Stomach (tissue), 9 donors: ENCODE data around the gene OAS3. TPM values are rescaled to one million over a fixed set of nuclear protein-coding genes. Genes with fewer than 3 reads are reported as not detected.
"Not testable (repeated sequence)": the region's sequence is repeated elsewhere in the genome, so short reads cannot be mapped to it uniquely, and the experiment has no call there.

Experiments
- DNase-seq, 2 donors: peaks; one replicate each; pipeline versions ENCODE4 v3.0.0 to v3.0.0-alpha.2; 2013 to 2019
- H3K27ac ChIP-seq, 5 donors: fragments of 200-600 bp in 4 of 5; sonication (generic) in 4 of 5; one replicate each; pipeline ENCODE4 v1.5.1; 2013 to 2019; ENCODE audit warnings: mild to moderate bottlenecking in 1 of 5, moderate library complexity in 1 of 5
- H3K27me3 ChIP-seq, 3 donors: fragments of 200-600 bp; sonication (generic); one replicate each; pipeline ENCODE4 v1.5.1; 2017 to 2019; ENCODE audit warnings: mixed run types in 1 of 3
- H3K36me3 ChIP-seq, 4 donors: fragments of 200-600 bp; sonication (generic); 1 replicate in 3 of 4; 2 replicates in 1 of 4; pipeline ENCODE4 v1.5.1; 2016 to 2019
- H3K4me1 ChIP-seq, 4 donors: fragments of 200-600 bp; sonication (generic); one replicate each; pipeline ENCODE4 v1.5.1; 2016 to 2019
- H3K4me3 ChIP-seq, 4 donors: fragments of 200-600 bp; sonication (generic) in 3 of 4; one replicate each; pipeline ENCODE4 v1.5.1; 2016 to 2019; ENCODE audit warnings: mild to moderate bottlenecking in 1 of 4
- H3K9me3 ChIP-seq, 4 donors: fragments of 200-600 bp; sonication (generic); one replicate each; pipeline ENCODE4 v1.5.1; 2016 to 2019
- EP300 ChIP-seq: sonication (generic); formaldehyde crosslinking; IDR thresholded peaks from one replicate; pipeline ENCODE4 v1.6.1; 2017; ENCODE audit warnings: antibody characterized with exemption
- POLR2A ChIP-seq, 4 donors: fragments of 450-650 bp; IDR thresholded peaks; one replicate each; pipeline ENCODE4 v1.6.1; 2016; ENCODE audit warnings: antibody characterized with exemption in 4 of 4, control low read depth in 2 of 4, mild to moderate bottlenecking in 1 of 4, moderate library complexity in 1 of 4
- POLR2AphosphoS5 ChIP-seq, 3 donors: sonication (generic); formaldehyde crosslinking; IDR thresholded peaks; one replicate each; pipeline ENCODE4 v1.6.1; 2016; ENCODE audit warnings: antibody characterized with exemption in 3 of 3
- WGBS, 5 donors: extraction: QIAGEN DNeasy Blood & Tissue Kit in 3 of 5; methylation state at CpG; one replicate each; pipeline versions ENCODE4 v1.1.5 to v1.1.7; 2013 to 2018; 5-methylcytosine and 5-hydroxymethylcytosine counted together
- intact Hi-C: fragments of 100-400 bp; cut with DNase I; formaldehyde crosslinking; loops from one replicate; pipeline ENCODE4 v1.15.1; 2023; ENCODE audit warnings: low total_unique reads
- polyA plus RNA-seq, 3 donors: library from polyadenylated mRNA; stranded (reverse); fragments of 200-250 nt; gene quantifications; one replicate each; pipeline ENCODE4 v1.2.3, GENCODE V29; 2013
- total RNA-seq, 5 donors: library from RNA; depleted of rRNA; stranded (reverse); fragments of >200 nt; gene quantifications; one replicate each; pipeline versions ENCODE4 v1.1.0 to v1.2.3, GENCODE V29; 2014 to 2016
- TF ChIP-seq, protein P1 (sequence below), 7 experiments: fragments of 450-650 bp in 4 of 7; fragments of 200-600 bp in 3 of 7; sonication (generic) in 3 of 7; IDR thresholded peaks; one replicate each; pipeline ENCODE4 v1.5.1; 2016 to 2019; ENCODE audit warnings: antibody characterized with exemption in 7 of 7, control low read depth in 2 of 7, mild to moderate bottlenecking in 1 of 7
- donor health status: healthy with polysubstance abuse.
- donor health status: Bipolar disorder and iron deficiency.
- donor health status: healthy.

Gene OAS3
- total and polyA plus RNA-seq, 8 donors = 5.7 to 208 (median 9.8) TPM

DNA sequence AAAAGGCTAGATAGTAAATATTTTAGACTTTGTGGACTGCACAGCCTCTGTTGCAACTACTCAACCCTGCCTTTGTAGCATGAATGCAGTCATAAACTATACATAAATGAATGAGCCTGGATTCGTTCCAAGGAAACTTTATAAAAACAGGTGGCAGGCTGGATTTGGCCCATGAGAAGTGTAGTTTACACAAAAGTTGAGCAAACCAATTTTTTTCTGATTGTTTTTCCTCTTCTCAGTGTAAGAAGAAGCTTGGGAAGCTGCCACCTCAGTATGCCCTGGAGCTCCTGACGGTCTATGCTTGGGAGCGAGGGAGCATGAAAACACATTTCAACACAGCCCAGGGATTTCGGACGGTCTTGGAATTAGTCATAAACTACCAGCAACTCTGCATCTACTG, 22.0 kb upstream of the OAS3 start:
- peak overlapping the region in 2 of 5 donors; percentile 10 to 14 for H3K27ac ChIP-seq
- H3K4me1 ChIP-seq = peaks cover 0 to 12% (median 6%) of the 10 kb centered on the region in 4 donors
- 31 to 55% (median 37%) methylated on average over 5 of the region's 5 CpGs for WGBS, 5 donors
- peaks cover 4 to 18% (median 11%) of the 10 kb centered on the region in 4 donors for H3K9me3 ChIP-seq
- H3K27me3 ChIP-seq = no peaks in the 10 kb centered on the region
- intact Hi-C loops = no loop called here
- TF ChIP-seq POLR2A (IDR thresholded peaks at IDR 0.05) = no peak
- no peak for TF ChIP-seq EP300
- TF ChIP-seq POLR2AphosphoS5 (IDR thresholded peaks at IDR 0.05) = no peak
- TF ChIP-seq, protein P1, sequence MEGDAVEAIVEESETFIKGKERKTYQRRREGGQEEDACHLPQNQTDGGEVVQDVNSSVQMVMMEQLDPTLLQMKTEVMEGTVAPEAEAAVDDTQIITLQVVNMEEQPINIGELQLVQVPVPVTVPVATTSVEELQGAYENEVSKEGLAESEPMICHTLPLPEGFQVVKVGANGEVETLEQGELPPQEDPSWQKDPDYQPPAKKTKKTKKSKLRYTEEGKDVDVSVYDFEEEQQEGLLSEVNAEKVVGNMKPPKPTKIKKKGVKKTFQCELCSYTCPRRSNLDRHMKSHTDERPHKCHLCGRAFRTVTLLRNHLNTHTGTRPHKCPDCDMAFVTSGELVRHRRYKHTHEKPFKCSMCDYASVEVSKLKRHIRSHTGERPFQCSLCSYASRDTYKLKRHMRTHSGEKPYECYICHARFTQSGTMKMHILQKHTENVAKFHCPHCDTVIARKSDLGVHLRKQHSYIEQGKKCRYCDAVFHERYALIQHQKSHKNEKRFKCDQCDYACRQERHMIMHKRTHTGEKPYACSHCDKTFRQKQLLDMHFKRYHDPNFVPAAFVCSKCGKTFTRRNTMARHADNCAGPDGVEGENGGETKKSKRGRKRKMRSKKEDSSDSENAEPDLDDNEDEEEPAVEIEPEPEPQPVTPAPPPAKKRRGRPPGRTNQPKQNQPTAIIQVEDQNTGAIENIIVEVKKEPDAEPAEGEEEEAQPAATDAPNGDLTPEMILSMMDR (IDR thresholded peaks at IDR 0.05) = no peak
- peaks cover 7 to 71% (median 58%) of the 10 kb centered on the region in 4 donors for H3K36me3 ChIP-seq
- H3K4me3 ChIP-seq = no peak overlapping the region
- DNase-seq = peak; percentile 56 to 57

DNA sequence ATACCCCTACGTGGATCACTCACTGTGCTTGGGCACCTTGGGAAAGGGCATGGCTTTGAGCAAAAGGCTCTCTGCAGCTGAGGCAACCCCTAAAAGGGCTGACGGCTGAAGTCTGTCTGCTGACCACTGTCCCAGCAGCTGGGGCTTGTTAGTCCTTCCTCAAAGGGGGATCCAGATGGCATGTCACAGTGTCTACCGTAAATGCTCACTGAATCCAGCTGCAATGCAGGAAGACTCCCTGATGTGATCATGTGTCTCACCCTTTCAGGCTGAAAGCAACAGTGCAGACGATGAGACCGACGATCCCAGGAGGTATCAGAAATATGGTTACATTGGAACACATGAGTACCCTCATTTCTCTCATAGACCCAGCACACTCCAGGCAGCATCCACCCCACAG, 19.2 kb upstream of the OAS3 start:
- TF ChIP-seq POLR2AphosphoS5 (IDR thresholded peaks at IDR 0.05) (no peak), POLR2A (IDR thresholded peaks at IDR 0.05) (no peak)
- DNase-seq = no peak

DNA sequence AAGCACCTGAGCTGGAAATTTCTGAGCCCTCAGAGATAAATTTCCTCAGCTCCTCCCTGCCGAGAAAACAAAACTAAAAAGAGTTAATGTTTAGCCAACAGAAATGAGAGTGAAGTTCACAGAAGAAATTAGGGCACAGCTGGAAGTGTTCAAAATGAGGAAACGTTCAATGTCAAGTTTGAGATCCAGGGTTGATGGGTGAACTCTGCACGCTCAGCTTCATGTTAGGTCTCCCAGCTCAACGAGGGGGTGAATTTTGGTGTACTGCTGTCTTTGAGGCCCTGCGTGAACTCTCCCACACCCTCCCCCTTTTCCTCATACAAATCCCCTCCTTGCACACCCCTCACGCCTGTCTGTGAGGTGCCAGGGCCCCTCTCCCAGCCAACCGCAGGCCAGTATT, 13.3 kb upstream of the OAS3 start:
- peaks cover 0 to 16% (median 7%) of the 10 kb centered on the region in 4 donors for H3K36me3 ChIP-seq
- no peaks in the 10 kb centered on the region for H3K9me3 ChIP-seq
- intact Hi-C loops = no loop called here
- WGBS, 5 donors = 12 to 32% (median 15%) methylated on average over 7 of the region's 7 CpGs
- no peak overlapping the region for H3K4me3 ChIP-seq
- DNase-seq = peak in 1 of 2 donors; percentile 59
- H3K27me3 ChIP-seq = no peaks in the 10 kb centered on the region
- peaks cover 3 to 15% (median 8%) of the 10 kb centered on the region in 4 donors for H3K4me1 ChIP-seq
- H3K27ac ChIP-seq = peak overlapping the region; percentile 59 to 82 (median 69)
- no peak for TF ChIP-seq POLR2A (IDR thresholded peaks at IDR 0.05)
- peak in 1 of 3 donors; percentile 26 for TF ChIP-seq POLR2AphosphoS5 (IDR thresholded peaks at IDR 0.05)

More for the DNA sequence above, 19.2 kb upstream of the OAS3 start:
- H3K9me3 ChIP-seq = no peaks in the 10 kb centered on the region
- 79 to 89% (median 87%) methylated on average over 6 of the region's 6 CpGs for WGBS, 5 donors
- H3K36me3 ChIP-seq = peaks cover 7 to 49% (median 43%) of the 10 kb centered on the region in 4 donors
- no peaks in the 10 kb centered on the region for H3K27me3 ChIP-seq
- intact Hi-C loops = no loop called here
- no peak overlapping the region for H3K27ac ChIP-seq
- peaks cover 0 to 12% (median 5%) of the 10 kb centered on the region in 4 donors for H3K4me1 ChIP-seq
- no peak overlapping the region for H3K4me3 ChIP-seq

DNA sequence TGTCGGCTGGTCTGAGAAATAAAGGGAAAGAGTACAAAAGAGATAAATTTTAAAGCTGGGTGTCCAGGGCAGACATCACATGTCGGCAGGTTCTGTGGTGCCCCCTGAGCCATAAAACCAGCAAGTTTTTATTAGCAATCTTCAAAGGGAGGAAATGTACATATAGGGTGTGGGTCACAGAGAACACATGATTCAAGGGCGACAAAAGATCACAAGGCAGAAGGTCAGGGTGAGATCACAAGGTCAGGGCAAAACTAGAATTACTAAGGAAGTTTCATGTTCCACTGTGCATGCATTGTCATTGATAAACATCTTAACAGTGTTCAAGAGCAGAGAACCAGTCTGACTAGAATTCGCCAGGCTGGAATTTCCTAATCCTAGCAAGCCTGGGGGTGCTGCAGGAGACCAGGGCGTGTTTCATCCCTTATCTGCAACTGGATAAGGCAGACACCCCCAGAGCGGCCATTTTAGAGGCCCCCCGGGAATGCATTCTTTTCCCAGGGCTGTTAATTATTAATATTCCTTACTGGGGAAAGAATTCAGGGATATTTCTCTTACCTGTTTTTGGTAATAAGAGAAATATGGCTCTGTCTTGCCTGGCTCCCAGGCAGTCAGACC, 11.7 kb upstream of the OAS3 start:
- intact Hi-C loops, H3K9me3 ChIP-seq, H3K36me3 ChIP-seq, H3K27me3 ChIP-seq, H3K4me3 ChIP-seq: not testable (repeated sequence)
- peak; percentile 14 to 47 for DNase-seq
- peaks cover 3 to 15% (median 8%) of the 10 kb centered on the region in 4 donors for H3K4me1 ChIP-seq
- peak overlapping the region in 4 of 5 donors; percentile 59 to 77 (median 72) for H3K27ac ChIP-seq
- 33 to 59% (median 40%) methylated on average over 7 of the region's 7 CpGs for WGBS, 5 donors

DNA sequence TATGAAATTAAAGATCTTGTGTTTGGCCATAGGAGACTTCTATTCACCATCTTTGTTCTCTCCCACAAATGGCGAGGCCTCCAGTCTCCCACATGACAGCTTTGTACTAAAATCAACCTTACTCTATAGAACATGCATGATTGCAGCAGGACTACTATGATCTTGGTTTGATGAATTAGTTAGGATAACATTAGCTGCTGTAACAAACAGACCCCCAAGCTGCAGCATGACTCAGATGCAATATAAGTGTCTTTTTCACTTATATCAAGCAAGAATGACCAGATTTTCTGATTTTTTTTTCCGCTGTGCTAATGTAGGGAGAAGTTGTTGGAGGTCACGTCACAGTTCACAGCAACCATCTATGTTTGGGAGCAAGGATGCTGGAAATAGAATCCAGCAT, 10.8 kb upstream of the OAS3 start:
- Histone ChIP-seq H3K27me3 (no peaks in the 10 kb centered on the region), H3K9me3 (no peaks in the 10 kb centered on the region), H3K36me3 (peaks cover 0 to 5% (median 0%) of the 10 kb centered on the region in 4 donors), H3K4me1 (peaks cover 5 to 20% (median 8%) of the 10 kb centered on the region in 4 donors), H3K27ac (peak overlapping the region in 1 of 5 donors; percentile 59), H3K4me3 (no peak overlapping the region)
- intact Hi-C loops = no loop called here
- no peak for DNase-seq
- TF ChIP-seq EP300 = no peak
- no peak for TF ChIP-seq POLR2A (IDR thresholded peaks at IDR 0.05)
- no peak for TF ChIP-seq POLR2AphosphoS5 (IDR thresholded peaks at IDR 0.05)
- WGBS, 5 donors = 64 to 82% (median 66%) methylated on average over 3 of the region's 3 CpGs

DNA sequence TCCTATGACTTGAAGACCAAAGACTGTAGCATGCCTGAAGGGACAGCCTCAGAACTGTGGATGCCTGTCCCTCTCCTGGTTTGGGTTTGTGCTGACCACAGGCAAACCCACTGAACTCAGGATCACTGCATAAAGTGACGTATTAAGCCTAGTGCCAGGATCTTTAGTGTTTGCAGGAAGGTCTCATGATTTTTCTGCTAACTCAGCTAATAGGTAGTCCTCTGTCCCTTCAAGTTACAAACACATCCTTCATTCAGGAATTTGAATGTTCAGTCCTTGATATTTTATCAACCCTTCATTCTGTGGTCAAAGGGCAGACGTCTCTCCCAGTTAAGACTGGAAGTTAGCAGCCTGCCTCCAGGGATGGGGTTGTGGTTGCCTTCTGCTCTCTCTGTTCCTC, 10.3 kb upstream of the OAS3 start:
- TF ChIP-seq POLR2AphosphoS5 (IDR thresholded peaks at IDR 0.05) = no peak
- no peak for TF ChIP-seq POLR2A (IDR thresholded peaks at IDR 0.05)
- TF ChIP-seq, protein P1 (IDR thresholded peaks at IDR 0.05) = no peak
- no peak for TF ChIP-seq EP300
- WGBS, 5 donors = 50 to 83% (median 51%) methylated on average over 2 of the region's 2 CpGs
- intact Hi-C loops = no loop called here

More for the DNA sequence above, 10.3 kb upstream of the OAS3 start:
- peaks cover 0 to 5% (median 0%) of the 10 kb centered on the region in 4 donors for H3K36me3 ChIP-seq
- no peak overlapping the region for H3K4me3 ChIP-seq
- no peaks in the 10 kb centered on the region for H3K27me3 ChIP-seq
- H3K4me1 ChIP-seq = peaks cover 5 to 24% (median 10%) of the 10 kb centered on the region in 4 donors
- DNase-seq = no peak
- H3K27ac ChIP-seq = no peak overlapping the region
- H3K9me3 ChIP-seq = no peaks in the 10 kb centered on the region
